Left renal pelvis (tissue), 4 donors: ENCODE data around the gene RCAN3. TPM values are rescaled to one million over a fixed set of nuclear protein-coding genes. Genes with fewer than 3 reads are reported as not detected.
"Not testable (repeated sequence)": the region's sequence is repeated elsewhere in the genome, so short reads cannot be mapped to it uniquely, and the experiment has no call there.

Experiments
- DNase-seq, 4 donors: peaks; one replicate each; pipeline ENCODE4 v3.0.0-alpha.2; 2013; ENCODE audit warnings: low read depth in 4 of 4, low spot score in 3 of 4
- polyA plus RNA-seq, 4 donors: library from polyadenylated mRNA; unstranded; fragments of 120-200 nt; gene quantifications; one replicate each; pipeline ENCODE4 v1.2.1, GENCODE V29; 2013; ENCODE audit not compliant: insufficient read length in 4 of 4

Gene RCAN3
- polyA plus RNA-seq, 4 donors: 7.2 to 14.9 (median 9.6) TPM

- DNase-seq: no peak
These were observed 44.6 kb downstream of the RCAN3 start for GRCh38 chr1:24547195-24547594.

GRCh38 chr1:24548070-24548469 lies 45.4 kb downstream of the RCAN3 start:
- DNase-seq: no peak

- not testable (repeated sequence) for DNase-seq
These were observed 46.6 kb downstream of the RCAN3 start for GRCh38 chr1:24549210-24549609.

- no peak for DNase-seq
These were observed 48.8 kb downstream of the RCAN3 start for GRCh38 chr1:24551290-24551959.

GRCh38 chr1:24551960-24552571 lies 49.4 kb downstream of the RCAN3 start:
- peak in 1 of 4 donors; percentile 53 for DNase-seq

GRCh38 chr1:24553931-24554330 lies 51.3 kb downstream of the RCAN3 start:
- no peak for DNase-seq

- no peak for DNase-seq
These were observed 52.1 kb downstream of the RCAN3 start for GRCh38 chr1:24554714-24555113.

- no peak for DNase-seq
These were observed 53.2 kb downstream of the RCAN3 start, which contains the start of gene NCMAP for GRCh38 chr1:24555591-24556413. NCMAP (plus strand) TSS chr1:24556087; CDS start chr1:24595431, 39,344 bp downstream.

GRCh38 chr1:24556414-24556795 lies 53.8 kb downstream of the RCAN3 start:
- DNase-seq: no peak

- no peak for DNase-seq
These were observed 54.6 kb downstream of the RCAN3 start for GRCh38 chr1:24557220-24557619.

GRCh38 chr1:24557711-24558131 lies 55.1 kb downstream of the RCAN3 start:
- no peak for DNase-seq

GRCh38 chr1:24558455-24558854 lies 55.8 kb downstream of the RCAN3 start:
- DNase-seq: no peak

- peak in 1 of 4 donors; percentile 42 for DNase-seq
These were observed 56.5 kb downstream of the RCAN3 start for GRCh38 chr1:24558902-24559791.

- DNase-seq: no peak
These were observed 57.7 kb downstream of the RCAN3 start for GRCh38 chr1:24560361-24560760.

GRCh38 chr1:24562625-24563024 lies 60.0 kb downstream of the RCAN3 start:
- DNase-seq: peak in 1 of 4 donors; percentile 41

- DNase-seq: no peak
These were observed 62.1 kb downstream of the RCAN3 start for GRCh38 chr1:24564695-24565094.

GRCh38 chr1:24566236-24566867 lies 63.7 kb downstream of the RCAN3 start:
- no peak for DNase-seq

- peak in 3 of 4 donors; percentile 29 to 47 (median 46) for DNase-seq
These were observed 65.3 kb downstream of the RCAN3 start for GRCh38 chr1:24567792-24568388.

- DNase-seq: no peak
These were observed 65.8 kb downstream of the RCAN3 start for GRCh38 chr1:24568475-24568874.
